DMS79 treated with DMSO at 0.1 percent for 48 hours (cell line): ENCODE measurements around the gene CCDC167.
A peak's percentile ranks its signal among the peaks of the same experiment; 100 is the strongest.

Source experiments
- DNase-seq: peaks from one replicate; lab custom pipeline; 2025; lab: John Stamatoyannopoulos, UW

Gene CCDC167

DNA sequence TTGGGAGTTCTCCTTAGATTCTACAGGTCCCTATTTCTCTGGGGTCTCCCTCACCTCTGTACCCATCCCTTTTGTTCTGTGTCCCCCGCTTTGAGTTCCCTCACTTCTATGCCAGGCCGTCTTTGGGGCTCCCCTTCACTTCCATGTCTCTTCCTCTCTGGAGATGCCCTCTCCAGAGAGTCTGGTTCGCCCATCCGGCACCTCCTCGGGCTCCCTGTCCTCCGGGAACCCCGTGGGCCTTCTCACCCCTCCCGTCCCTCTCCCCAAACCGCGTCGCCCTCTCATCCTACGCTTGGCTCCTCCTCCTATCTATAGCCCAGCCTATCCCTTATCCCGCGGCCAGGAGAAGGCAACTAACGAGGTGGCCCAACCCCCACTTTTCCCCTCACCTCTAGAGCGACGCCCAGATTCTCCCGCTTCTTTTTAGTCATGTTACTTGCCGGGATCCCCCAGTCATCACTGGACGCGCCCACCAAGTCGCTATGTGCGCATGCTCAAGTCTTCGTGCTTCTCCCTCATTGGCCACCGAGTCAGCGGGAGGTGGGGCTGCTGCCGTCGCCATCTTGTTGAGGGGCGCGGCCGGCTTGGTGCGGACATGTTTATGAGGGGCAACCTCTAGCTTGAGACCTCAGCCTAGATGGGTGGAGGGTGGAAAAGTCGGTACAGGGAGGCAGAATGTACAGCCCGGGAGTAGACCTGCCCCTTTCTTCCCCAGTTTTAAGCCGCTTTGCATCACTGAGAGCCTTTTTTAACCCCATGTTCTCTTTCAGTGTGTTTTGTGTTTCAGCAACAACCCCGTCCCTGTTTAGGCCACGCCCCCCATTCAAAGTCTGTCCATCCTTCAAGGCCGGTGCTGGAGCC lies at the start of gene CCDC167:
Gene CCDC167, minus strand, starts transcription at position 461 of the 861 bp plus-strand sequence. Its CDS starts 30 bp downstream, at position 431.
- DNase-seq = peak; percentile 99

GRCh38 chr6:37549154-37549553 lies 49.5 kb upstream of the CCDC167 start:
- DNase-seq = no peak

DNA sequence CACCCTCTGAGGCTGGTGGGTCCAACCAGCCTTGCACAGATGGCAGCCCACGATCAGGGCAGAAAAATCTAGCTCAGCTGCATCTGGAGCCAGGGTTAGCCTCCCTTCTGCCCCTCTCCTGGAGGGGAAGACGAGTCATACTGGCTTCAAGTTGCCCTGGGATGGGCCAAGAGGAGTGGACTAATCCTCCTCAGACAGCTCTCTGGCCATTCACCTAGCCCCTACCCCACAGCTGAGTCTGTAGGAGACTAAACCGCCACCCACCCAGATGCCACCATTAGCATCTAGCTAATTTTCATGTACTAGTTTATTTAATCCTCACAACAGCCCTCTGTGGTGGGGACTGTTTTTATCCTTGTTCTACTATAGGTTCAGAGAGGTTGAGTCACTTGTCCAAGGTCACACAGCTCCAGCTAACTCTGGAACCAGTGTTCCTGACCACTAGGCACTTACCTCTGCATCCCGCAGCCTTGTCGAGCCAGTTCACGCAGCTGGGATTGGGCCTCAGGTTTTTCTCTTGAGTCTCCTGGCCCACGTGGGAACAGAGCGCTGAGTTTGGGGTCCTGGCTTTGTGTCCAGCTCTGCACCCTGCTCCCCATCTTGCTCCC lies 48.5 kb upstream of the CCDC167 start:
- DNase-seq = no peak

- peak; percentile 68 for DNase-seq
Measured at GRCh38 chr6:37547564-37548061, 47.9 kb upstream of the CCDC167 start.

DNA sequence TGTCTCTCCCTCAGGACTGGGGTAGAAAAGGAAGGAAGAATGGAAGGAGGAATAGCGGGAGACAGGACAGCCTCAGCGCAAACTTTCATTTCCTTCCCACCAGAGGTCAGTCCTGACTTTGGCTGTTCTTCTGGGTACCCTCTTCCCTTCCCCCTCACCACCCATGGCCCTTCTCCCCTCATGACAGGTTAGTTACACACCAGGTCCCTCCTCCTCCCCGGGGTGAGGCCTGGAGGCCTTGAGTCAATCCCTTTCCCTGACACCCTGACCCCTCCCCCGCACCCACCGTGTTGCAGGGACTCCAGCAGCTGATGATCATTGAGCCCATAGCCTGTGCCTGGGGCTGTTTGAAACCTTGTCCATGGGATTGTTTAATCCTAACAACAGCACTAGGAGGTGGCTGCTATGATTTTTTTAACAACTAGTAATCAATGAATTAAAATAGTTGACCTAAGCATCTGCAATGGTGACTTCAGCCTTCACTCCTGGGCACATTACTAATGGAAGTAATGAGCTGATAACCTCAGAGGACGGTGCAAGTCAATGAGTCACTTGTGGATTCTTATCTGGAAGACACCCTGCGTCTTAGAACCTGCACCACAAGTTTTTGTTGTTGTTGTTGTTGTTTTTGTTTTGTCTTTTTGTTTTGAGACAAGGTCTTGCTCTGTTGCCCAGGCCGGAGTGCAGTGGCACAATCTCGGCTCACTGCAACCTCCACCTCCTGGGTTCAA lies 46.6 kb upstream of the CCDC167 start:
- no peak for DNase-seq

GRCh38 chr6:37544530-37544929 lies 44.8 kb upstream of the CCDC167 start:
- DNase-seq = no peak

DNA sequence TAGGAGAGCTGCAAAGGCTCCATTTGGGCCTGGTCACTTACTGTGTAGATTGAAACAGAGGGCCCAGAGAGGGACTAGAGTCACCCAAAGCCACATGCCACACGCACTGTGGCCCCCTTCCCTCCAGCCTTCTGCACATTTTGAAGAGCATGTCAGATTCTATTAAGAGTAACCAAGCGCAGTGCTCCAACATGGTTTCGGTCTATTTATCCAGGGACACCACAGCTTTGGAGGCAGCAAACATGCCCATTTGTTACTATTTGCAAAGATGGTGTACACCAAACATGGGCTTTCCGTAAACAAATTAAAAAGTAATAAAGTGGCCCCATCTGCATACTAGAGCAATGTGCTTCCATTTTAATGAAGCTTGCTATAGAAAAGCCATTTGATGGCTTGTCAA lies 43.7 kb upstream of the CCDC167 start:
- DNase-seq = no peak

- DNase-seq = no peak
Measured at GRCh38 chr6:37541346-37541745, 41.7 kb upstream of the CCDC167 start.

- DNase-seq = no peak
Measured at GRCh38 chr6:37540390-37540789, 40.7 kb upstream of the CCDC167 start.

DNA sequence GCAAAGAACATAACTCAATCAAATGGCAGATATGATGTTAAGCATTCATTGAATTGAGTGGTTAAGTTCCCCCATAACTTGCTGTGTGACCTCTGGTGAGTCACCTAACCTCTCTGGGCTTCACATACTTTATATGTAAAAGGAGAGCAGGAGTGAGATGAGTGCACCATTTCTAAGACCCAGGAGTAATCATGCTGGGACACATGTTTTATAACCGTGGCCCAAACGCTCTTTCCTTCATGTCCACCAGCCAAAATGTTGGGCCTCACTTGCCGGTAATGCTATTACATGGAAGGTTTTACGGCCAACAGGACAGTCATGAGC lies 40.3 kb upstream of the CCDC167 start:
- DNase-seq = no peak

DNA sequence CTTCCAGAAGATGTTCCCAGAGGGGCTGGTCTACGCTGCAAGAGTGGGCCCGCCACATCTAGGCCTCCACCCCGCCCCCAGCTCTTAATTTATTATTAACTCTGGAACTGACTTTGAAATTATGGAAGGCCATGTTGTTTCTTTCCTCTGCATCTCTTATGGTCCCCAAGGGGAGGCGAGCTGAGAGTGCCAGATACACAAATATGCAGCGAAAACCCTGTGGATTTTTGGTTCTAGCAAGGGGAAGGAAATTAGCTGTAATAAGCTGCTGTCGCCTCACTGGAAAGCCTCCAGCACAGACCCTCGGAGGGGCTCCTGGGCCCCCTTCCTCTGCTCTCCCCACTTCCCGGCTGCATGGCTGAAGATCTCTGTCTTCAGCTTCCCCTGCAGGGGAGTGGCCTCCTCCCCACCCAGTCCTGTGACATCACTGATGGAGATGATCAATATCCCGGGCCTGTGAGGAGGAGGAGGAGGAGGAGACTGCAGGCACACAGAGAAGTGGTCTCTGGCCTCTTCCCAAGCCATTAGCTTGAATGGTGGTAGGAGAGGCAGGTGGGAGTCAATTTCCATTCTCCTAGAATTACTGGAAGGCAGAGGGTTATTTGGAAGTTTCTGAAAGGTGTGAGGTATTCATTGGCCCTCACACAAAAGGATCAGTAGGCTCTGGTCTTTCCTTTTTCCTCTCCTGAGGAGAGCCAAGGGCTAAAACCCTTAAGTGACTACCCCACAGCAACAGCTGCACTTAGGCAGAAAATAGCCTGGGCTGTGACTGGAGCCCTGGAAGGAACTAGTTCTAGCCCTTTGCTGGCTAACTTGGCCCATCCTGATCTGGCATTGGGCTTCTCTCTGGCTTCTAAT lies 39.7 kb upstream of the CCDC167 start:
- no peak for DNase-seq

DNA sequence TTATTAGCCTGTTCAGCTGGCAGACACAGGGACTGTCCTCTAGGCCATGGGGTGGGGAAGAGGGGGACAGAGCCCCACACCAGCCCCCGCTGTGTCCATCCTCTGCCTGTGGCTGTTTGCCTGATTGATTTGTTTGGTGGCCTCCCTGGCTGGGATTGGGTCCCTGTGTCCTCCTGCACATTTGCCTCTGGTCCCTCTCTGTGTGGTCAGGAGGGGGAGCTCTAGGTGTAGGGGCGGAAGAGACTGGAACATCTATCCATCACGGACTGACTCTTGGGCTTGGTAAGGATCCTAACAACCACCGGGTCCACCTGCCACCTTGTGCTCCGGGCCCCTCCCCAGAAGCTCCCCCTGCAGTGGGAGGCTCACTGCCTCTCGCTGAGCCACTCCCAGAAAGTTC lies 38.4 kb upstream of the CCDC167 start:
- peak; percentile 12 for DNase-seq

DNA sequence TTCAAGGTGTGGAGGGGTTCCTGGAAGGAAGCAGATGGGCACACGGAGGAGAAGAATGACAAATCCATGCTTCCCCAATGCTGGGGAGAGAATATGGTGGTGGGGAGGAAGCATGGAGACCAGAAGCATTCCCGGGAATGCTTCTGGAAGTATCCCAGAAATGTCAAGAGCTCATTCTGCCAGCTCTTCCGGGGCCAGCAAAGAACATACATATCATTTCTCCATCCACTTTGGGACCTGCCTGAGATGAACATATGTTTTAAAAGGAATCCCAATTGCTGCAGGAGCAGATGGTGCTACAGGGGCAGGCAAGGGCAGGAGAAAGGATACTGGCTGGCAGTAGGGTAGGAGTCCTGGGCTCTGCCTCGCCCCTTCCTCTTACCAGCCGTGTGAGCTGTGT lies 37.9 kb upstream of the CCDC167 start:
- DNase-seq = no peak

GRCh38 chr6:37536491-37537190 lies 36.9 kb upstream of the CCDC167 start:
- DNase-seq = peak; percentile 84

DNA sequence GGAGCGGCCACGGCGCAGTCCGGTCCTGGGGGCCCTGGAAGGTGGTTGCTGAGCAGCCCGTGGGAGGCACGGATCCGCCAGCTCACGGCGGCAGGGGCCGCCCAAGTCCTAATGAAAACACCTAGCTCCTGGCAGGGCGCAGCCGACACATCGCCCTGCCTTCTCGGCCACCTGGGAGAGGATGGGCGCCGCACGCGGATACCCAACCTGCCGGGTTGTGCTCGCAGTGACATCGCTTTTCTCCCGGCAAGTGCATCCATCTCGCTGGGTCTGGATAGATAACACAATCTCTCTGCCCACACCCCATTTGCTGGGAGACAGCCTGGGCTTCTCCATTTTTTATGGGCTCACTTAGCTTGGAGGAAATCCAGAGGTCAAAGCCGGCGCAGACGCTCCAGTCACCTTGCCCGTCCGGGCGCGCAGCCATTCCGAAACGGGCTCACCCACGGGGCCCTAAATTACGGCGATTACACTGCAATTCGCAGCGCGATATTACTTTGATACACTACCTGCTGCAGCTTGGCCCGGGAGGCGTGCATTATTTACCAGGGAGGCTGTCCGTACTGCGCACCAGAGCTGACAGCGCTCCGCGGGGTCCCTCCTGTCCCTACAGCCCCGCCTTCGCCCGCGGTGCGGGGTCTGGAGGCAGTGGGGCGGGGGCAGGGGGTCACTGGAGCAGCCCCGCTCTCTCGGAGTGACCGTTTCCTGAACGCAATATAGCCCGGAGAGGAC lies 36.2 kb upstream of the CCDC167 start:
- DNase-seq = peak; percentile 70

- DNase-seq = peak; percentile 70
Measured at GRCh38 chr6:37535428-37535758, 35.7 kb upstream of the CCDC167 start.

- no peak for DNase-seq
Measured at GRCh38 chr6:37534893-37535292, 35.2 kb upstream of the CCDC167 start.

- no peak for DNase-seq
Measured at GRCh38 chr6:37532122-37532521, 32.4 kb upstream of the CCDC167 start.

DNA sequence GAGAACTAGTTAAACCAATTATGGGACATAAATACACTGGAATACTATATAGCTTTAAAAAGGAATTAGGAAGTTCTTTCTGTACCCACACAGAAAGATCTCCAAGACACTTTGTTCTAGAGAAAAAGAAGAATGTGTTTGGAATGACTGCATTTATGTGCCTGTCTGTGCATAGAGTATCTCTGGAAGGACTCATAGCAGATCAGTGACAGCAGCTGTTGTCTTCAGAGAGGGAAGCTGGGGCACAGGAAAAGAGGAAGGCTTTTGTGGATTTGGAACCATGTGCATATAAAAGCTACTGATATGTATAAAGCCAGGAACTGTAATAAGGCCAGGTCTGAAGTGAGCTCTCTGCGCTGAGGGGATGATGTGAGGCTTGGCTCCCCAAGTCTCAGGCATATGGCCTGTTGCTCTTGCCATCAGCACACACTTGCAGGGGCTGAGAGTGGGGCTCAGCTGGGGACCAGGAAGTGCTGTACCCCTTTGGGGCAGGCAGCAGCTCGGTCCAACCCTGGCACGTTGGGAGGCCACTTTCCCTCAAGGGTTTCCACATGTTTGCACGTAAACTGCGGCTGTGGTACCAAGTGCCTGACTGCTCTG lies 31.8 kb upstream of the CCDC167 start:
- no peak for DNase-seq

DNA sequence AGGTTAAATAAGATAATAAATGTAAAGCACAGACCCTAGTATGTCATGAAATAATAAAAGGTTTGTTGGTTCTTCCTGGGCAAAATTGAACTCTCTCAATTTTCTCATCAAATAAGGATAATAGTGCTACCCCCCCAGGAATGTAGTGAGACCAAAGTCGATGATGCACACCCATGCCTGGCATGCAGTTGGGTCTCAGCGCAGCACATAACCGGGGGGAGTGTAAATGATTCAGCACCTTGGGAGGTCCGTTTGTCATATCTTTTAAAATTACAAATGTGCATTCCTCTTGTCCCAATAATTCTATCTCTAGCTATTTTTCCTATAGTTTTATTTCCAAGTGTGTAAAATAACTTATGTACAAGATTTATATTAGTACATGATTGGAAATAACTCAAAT lies 31.3 kb upstream of the CCDC167 start:
- no peak for DNase-seq
